GM18858 (cell line): ENCODE measurements around the gene CLCN7.
"Not testable (repeated sequence)": the region's sequence is repeated elsewhere in the genome, so short reads cannot be mapped to it uniquely, and the experiment has no call there.

Experiments
- ATAC-seq: cut with Tn5 transposase; IDR thresholded peaks from one replicate; pipeline ENCODE4 v1.9.1; 2021; ENCODE audit not compliant: unreplicated experiment

The CLCN7 gene

DNA sequence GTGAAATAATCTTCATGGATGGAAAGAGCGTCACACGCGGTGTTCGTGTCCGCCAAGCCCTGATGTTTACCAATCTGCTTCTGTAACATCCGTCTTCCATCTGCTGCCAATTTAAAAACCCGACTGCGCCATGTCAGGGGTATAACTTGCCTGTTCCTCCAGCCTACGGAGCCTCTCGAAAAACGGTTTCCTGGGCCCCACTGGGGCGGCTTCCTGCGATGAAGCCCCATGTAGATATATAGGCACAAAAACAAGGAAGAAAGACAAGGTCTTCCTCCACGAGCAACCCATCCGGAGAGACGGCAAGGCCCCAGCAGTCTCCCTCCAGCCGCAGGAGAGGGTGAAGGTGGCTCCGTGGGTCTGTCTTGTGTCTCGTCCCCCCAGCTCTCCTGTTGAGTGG, 13.8 kb upstream of the CLCN7 start, which contains the start of gene PTX4:
Gene PTX4 (minus strand): TSS at position 326 of the 400 bp plus-strand sequence. CDS start 35 bp downstream, at position 291.
- no peak for ATAC-seq

DNA sequence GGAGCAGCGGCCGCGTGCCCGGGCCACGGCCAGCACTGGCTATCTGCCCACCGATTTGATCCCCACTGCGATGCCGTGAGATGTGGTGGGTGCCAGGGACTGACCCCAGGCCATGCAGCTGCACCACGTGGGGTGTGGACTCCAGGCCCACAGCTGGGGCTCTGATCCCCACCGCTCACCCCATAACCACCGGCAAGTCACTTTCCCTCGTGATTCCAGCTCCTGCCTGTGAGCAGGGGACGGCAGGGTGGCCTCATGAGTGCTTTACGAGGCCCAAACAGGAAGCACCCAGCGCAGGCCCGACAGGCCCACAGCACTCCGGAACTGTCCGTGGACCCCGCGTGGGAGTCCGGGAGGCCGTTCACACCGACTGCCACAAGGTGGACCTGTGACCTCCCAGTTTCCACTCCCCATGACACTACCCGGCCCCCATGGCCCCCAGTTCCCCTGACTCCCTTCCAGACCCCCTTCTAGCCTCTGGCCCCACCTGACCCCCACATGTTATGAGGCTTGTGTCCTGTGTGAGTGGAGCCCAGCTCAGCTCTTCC, 13.3 kb upstream of the CLCN7 start:
- ATAC-seq = no peak

DNA sequence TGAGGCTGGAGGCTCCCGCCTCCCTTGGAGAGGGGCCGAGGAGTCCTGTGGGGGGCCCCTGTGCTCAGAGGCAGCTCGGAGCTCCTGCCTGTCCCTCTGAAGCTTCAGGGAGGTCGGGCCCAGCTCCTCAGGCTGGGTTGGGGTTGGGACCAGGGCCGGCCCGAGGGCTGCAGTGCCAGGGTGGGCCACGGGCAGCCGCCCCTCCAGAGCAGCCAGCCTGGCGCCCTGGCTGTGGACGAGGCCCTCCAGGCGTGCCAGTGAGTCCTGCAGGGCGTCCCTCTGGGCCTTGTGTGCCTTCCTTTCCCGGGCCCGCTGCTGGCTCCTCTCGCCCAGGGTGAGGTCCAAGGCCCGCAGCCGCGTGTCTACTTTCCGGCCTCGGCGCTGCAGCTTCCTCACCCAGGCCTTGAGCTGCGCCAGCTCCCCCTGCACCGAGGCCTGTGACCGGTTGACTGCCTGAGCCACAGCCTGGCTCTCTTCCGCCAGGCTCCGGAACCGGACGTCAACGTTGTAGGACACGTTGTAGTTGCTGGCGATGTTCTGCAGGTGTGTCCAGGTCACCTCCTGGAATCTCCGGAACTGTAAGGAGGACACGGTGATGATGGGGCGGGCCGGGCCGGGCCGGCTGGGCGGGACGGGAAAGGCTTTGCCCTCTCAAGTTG, 12.7 kb upstream of the CLCN7 start:
- no peak for ATAC-seq

DNA sequence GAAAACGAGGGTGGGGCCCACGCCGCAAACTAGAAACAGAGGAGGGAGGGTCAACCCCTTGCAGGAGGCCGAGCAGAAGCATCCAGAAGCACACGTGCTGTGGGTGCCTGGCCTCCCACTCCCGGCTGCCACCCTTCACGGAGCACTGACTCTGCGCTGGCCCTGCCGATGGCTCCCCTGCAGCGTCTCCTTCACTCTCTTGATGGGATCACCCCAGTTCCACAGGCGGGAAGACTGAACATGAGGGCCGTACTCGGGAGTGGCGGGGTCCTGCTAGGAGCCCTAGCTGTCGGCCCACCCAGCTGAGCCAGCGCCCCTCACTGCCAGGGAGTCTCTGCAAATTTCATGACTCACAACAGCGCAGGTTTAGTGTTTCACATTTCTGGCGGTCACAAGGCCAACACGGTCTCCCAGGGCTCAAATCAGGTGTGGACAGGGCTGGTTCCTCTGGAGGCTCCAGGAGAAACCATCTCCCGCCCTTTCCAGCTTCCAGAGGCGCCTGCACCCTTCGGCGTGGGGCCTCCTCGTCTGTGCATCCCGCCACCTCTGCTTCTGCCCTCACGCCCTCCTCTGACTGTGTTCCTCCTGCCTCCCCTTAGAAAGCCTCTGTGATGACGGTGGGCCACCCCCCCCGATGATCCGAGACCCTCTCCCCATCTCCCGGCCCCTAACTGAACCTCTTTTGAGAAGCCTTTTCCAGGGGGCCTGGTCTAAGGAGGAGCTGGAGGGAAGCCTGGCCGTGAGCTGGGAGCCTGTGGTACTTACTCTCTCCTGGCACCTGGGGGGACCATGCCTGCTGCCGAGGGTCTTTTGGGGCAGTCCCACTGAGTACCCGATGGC, 11.9 kb upstream of the CLCN7 start:
- no peak for ATAC-seq

DNA sequence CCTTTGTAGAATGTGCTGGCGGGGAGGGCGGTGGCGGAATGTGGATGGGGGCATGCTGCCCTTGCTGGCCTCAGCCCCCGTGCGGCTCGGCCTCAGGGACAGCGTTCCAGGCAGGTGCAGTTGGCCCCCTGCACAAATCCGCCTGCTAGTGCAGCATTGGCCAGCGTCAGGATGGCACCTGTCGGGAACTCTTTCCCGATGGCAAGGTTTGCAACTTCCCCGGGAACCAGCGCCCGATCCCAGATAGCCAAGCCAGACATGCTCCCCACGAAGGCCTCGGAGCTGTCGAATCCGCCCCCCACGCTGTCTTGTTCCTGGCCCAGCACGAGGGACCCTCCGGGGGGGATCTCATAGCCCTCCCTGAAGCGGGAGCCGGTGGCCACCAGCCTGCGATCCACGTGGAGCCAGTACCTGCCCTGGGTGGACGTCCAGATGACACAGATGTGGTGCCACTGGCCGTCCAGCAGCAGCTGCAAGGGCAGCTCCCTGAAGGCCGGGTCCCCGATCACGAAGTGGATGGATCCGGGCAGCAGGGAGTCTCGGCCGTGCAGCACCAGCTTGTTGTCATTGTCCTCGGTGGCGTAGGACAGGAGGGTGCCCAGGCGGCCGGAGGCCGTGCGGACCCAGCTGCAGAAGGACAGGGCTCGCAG, 11.1 kb upstream of the CLCN7 start:
- ATAC-seq = no peak

DNA sequence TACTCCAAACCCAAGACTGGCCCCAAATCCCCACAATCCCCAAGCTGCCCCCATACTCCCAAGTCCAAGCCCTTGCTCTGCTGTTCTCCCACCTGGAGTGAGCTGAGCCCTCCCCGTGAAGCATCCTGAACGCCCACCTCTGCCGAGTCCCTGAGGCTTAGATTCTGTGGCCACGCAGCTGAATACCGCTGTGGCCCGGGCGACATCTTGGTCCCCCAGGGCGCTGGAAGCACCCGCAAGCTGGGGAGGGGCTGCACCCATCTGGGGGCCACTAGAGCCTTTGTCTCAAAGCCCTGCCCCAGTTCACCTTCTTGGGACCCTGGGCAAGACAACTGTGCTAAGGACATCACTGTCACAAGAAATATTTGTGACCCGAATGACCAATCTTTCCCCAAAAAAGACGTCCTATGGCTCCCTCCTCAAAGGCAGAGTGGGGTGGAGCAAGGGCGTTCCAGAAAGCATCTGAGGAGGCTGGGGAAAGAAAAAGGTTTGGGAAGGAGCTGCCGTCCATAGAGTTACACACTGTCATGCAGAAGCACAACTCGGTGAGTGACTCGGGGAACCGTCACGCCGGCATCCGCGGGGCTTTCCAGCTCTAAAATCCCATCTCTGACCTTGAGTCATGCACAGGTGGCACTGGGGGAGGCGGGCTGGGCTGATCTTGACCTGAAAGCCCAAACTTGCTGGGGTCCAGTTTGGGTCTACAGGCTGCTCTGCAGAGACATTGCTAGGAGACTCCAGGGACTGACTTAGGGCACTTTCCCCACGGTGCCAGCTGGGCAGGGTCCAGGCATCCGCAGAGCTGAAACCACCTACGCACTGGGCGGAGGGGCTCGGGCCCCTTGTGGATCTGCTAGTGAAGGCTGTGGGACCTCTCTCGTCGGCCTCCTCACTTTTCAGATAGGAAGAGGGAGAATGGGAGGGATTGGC, 7.3 kb upstream of the CLCN7 start:
- no peak for ATAC-seq

DNA sequence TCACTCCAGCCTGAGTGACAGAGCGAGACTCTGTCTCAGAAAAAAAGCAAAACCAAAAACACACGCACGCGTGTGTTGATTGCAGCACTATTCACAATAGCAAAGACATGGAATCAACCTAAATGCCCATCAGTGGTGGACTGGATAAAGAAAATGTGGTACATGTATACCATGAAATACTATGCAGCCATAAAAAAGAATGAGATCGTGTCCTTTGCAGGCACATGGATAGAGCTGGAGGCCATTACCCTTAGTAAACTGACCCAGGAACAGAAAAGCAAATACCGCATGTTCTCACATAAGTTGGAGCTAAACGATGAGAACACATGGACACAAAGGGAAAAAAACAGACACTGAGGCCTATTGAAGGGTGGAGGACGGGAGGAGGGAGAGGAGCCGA, 4.1 kb upstream of the CLCN7 start:
- not testable (repeated sequence) for ATAC-seq

DNA sequence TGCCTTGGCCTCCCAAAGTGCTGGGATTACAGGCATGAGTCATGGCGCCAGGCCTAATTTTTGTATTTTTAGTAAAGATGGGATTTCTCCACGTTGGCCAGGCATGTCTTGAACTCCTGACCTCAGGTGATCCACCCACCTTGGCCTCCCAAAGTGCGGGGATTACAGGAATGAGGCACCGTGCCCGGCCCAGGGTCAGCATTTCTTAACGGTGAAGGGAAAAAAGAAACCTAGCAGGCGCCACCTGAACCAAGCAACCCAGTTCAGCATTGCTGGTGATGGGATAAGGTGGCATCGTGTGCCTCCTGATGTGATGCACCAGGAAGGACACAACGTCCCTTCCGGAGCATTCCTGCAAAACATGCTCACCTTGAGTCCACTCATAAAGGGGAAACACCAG, 2.2 kb upstream of the CLCN7 start:
- no peak for ATAC-seq

DNA sequence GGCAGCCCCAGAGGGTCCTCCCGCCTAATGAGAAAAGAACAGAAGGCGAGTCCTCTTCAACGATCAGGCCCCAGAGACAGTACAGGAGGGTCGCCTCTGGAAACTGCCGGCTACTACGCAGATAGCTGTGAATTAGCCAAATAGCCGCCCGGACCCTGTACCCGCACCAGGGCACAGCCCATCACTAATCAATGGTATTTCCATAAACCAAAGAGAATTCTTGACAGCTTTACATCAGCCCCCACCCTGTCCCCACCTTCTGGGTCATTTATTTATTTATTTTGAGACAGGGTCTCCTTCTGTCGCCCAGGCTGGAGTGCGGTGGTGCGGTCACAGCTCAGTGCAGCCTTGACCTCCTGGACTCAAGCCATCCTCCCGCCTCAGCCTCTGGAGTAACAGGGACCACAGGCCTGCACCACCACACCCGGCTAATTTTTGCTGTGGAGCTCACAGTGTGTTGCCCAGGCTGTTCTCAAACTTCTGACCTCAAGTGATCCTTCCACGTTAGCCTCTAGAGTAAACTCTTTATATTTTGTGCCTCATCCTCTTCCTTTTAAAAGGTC, 805 bp upstream of the CLCN7 start:
- no peak for ATAC-seq

DNA sequence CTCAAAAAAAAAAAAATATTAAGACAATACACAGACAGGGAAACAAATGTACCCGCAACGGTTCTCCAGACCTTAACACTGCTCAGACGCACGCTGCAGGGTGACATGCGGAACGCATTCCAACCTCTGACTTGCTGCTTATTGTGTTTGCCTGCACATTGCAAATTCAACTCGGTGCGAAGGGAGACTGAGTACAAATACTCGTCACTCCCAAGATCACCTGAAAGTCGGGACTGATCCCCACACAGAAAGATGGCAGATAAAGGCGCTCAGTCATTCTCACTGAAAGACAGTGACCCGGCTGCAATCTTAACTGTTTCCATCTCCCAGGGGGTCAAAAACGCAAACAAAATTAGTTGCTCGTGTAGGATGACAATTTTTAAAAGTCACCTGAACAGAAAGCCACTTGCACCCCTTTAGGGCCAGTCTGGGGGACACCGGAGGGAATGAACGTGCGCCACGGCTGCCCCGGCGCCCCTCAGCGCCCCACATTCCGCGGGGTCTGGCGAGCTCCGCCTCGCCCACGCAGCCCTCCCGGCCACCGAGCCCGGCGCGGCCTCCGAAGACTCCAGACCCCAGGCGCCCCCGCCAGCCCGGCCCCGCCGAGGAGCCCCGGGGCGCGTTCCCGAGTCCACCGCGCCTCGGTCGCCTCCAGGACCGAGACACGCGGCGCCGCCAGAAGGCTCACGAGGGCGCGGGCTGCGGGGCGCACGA, 589 bp downstream of the CLCN7 start:
- peak; percentile 18 for ATAC-seq

DNA sequence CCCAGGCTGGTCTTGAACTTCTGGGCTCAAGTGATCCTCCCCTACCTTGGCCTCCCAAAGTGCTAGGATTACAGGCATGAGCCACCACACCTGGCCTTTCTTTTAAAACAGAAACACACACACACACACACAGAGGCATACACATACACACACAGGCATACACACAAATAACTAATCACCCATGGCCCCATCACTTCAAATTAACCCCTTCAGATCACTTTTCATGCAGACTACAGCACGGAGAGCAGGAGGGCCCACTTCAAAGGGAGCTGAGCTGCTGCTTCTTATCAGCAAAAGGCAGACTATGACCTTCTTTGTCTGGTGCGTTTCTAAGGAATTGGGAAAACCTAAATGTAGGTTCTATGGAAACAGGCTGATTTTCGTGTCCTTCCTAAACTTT, 1.9 kb downstream of the CLCN7 start:
- no peak for ATAC-seq

DNA sequence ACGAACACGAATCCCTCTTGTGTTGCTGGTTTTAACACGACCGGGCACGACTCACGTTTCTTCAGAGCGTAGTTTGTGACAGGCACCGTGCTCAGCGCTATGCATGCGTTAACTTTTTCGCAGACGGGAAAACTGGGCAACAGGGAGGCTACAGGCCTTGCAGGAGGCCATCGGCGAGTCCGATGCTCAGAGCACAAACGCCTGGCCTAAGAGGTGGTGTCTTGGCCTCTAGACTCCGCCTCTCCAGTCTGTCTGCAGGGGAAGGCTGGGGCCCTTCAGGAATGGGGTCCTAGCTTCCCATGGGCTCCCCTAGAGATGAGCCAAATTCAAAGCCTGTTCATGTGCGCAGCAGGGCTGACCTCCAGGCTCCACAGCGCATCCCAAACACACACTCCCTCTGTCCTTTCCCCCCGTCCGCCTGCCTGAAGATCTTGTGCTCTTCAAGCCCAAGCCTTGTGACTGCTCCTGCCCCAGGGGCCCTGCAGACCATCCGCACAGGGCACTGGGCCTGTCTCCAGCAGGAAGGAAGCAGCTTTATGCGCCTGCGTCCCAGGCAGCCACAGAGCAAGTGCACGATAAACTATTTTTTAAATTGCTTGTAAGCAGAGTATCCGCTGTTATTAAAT, 3.1 kb downstream of the CLCN7 start:
- ATAC-seq = no peak

DNA sequence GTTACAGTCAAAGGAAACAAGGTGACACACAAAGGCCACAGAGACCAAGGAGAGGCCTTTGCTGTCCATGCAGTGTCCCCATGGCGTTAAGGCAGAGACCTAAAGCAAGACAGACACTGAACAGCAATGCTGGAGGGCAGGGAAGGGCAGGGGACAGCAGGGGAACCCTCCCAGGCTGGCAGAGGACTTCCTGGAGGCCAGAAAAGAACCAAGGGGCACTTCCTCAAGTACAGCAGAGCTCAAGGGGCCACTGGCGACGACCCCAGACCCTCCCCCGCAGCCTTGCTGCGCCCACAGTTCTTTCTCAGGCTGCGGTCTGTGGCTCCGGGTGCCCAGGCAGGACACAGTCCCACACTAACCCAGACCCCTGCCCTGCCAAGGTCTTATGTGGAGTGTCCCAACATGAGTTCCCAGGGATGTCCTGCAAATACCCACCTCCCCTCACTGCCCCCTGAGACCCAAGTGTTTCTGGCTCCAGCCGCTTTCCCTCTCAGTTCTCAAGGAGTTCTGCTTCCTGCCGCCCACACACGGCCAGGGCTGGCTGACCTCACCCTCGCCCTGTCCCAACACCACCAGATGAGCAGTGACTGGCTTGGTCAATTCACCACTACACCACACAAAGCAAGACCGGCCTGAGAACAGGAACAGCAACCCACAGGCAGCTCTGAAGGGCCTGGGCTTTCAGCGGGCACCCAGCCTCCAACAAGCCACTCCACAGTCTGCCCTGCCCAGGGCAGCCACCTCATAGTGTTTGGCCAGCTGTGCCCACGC, 4.2 kb downstream of the CLCN7 start:
- no peak for ATAC-seq

DNA sequence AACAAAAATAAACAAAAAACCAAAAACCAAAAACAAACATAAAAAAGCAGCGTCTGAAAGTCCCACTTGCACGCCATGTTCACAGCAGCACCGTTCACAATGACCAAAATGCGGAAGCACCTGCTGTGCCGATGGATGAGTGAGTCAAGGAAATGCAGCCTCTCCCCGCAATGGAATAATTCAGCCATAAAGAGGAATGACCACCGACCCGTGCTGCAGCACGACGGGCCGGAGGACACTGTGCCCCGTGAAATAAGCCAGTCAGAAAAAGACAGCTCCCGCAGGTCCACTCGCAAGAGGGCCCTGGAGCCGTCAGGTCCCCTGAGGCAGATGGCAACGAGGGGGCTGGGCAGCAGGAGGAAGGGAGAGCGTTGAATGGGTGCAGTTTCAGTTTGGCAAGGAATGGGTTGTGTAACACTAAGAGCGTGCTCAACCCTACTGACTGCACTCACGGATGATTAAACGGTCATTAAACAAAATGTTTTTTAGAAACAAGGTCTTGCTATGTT, 5.1 kb downstream of the CLCN7 start:
- ATAC-seq = no peak

DNA sequence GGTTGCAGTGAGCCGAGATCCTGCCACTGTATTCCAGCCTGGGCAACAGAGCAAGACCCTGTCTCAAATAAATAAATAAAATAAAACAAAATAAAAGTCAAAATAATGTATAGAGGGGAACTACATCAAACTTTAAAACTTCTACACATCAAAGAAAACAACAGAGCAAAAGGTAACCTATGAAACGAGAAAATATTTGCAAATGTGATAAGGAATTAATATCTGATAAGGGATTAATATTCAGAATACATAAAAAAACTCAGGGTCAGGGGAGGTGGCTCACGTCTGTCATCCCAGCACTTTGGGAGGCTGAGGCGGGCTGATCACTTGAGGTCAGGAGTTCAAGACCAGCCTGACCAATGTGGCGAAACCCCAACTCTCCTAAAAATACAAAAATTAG, 5.7 kb downstream of the CLCN7 start:
- not testable (repeated sequence) for ATAC-seq

DNA sequence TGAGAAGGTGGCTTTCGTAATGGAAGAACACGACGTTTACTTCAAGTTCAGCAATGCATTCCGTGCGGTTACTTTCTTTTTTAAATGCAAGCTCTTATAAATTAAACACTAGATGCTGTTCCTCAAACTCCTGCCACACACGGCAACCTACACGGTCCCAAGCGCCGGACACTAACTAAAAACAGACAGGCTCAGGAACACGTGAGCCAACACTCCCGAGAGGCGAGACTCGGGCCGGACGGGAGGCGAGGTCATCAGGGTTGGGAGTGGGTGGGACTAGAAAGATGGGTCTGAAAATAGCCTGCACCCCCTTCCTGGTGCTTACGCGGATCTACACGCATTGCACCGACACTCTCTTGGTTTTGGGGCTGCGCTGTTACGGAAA, 6.4 kb downstream of the CLCN7 start:
- no peak for ATAC-seq

DNA sequence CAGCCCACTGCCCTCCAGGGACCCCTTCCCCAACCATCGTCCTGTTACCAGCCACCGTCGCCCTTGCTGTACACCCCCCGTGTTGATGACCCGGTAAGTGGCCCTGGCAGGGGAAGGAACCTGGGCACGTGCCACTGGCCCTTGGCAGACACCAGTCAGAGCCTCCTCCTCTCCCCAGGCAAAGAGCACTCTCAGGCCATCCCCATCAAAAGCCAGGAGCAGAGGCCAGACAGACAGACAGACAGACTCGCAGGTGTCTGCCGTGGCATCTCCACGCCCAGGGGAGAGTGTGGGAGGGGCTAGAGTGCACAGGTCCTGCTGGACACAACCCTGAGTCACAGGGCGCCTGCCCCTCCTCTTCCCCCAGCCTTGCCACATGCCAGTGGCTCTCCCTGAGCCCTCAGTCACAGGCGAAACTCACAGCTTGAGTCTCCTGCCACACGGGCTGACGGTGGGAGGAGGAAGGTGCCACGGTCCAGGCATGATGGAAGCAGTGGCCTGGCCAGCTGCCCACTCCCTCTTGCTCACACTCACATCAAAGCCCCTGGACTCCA, 7.8 kb downstream of the CLCN7 start:
- no peak for ATAC-seq

DNA sequence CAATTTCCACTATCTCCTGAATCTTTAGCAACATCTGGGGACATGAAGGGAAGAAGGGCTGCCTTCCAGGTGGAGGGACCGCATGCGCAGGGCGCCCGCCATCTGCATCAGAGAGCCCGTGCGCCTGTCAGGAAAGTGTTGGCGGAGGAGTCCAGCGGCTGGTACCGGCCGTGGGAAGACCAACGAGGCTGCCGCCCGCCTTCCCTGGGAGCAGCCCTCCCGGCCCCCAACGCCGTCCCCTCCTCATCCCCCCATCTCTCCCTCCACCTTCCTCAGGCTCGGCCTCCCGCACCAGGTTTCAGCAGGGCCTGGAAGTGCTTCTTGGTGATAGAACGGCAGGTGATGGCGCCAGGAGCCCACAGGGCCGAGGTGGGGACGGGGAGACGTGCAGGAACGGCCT, 8.8 kb downstream of the CLCN7 start:
- ATAC-seq = no peak
